Measurements from ENCODE around the gene RANBP10.

Gene RANBP10

DNA sequence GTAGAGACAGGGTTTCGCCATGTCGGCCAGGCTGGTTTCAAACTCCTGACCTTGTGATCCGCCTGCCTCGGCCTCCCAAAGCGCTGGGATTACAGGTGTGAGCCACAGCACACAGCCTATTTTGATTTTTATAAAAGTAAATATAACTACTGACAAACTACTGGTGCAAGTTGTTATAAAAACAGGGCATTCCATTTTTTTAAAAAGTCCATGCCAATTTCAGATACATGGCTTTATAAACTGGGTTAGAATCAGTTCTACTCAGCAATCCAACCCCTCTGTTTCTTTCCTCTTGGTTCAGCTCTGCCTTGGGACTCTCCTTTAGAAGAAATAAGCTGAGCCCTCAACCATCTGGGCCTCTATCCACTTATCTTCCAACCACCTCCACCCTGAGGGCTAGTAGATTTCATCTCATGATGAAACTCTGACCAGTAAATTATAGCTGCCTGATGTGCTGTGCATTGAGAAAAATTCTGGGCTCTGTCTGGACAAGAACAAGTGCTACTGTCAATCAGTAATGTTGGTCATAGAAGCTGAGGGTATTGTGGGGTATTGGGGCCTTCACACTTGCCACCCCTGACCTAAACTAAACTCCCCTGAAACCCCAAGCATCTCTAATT is 10.2 kb downstream of the RANBP10 start:
- Histone ChIP-seq H3K27ac (replicated peaks) (no peak overlapping the region), H3K27me3 (ENCODE audit: insufficient read depth, poor library complexity, severe bottlenecking) (no peaks in the 10 kb centered on the region), H3K4me3 (replicated peaks; ENCODE audit: insufficient read depth, low read length) (no peak overlapping the region)
- TF ChIP-seq GABPA (IDR thresholded peaks at IDR 0.05; ENCODE audit: low read depth) (no peak), POLR2AphosphoS5 (IDR thresholded peaks at IDR 0.05; ENCODE audit: low read depth) (no peak)
- DNase-seq (ENCODE audit: low read depth in 1 of 2, low spot score in 1 of 2): no peak

DNA sequence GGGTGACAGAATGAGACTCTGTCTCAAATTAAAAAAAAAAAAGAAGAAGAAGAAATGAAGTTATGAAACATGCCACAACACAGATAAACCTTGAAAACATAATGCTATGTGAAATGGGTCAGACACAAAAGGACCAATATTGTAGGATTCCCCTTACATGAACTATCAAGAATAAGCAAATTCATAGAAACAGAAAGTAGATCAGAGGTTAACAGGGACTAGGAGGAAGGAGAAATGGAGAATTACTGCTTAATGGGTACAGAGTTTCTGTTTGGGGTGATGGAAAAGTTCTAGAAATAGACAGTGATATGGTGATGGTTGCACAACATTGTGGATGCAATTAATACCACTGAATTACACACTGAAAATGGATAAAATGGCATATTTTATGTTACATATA is 16.3 kb downstream of the RANBP10 start:
- no peak for DNase-seq (ENCODE audit: low read depth in 1 of 2, low spot score in 1 of 2)
- TF ChIP-seq SPI1 (IDR thresholded peaks at IDR 0.05; ENCODE audit: borderline replicate concordance, low read depth): no peak
- TF ChIP-seq POLR2AphosphoS5 (IDR thresholded peaks at IDR 0.05; ENCODE audit: low read depth): no peak
- no peak for TF ChIP-seq GABPA (IDR thresholded peaks at IDR 0.05; ENCODE audit: low read depth)
- TF ChIP-seq, protein P1, sequence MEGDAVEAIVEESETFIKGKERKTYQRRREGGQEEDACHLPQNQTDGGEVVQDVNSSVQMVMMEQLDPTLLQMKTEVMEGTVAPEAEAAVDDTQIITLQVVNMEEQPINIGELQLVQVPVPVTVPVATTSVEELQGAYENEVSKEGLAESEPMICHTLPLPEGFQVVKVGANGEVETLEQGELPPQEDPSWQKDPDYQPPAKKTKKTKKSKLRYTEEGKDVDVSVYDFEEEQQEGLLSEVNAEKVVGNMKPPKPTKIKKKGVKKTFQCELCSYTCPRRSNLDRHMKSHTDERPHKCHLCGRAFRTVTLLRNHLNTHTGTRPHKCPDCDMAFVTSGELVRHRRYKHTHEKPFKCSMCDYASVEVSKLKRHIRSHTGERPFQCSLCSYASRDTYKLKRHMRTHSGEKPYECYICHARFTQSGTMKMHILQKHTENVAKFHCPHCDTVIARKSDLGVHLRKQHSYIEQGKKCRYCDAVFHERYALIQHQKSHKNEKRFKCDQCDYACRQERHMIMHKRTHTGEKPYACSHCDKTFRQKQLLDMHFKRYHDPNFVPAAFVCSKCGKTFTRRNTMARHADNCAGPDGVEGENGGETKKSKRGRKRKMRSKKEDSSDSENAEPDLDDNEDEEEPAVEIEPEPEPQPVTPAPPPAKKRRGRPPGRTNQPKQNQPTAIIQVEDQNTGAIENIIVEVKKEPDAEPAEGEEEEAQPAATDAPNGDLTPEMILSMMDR (IDR thresholded peaks at IDR 0.05; ENCODE audit: insufficient read depth, low read length): no peak
- no peak for TF ChIP-seq REST (IDR thresholded peaks at IDR 0.05; ENCODE audit: insufficient replicate concordance, low read depth)
- Histone ChIP-seq H3K27ac (replicated peaks) (no peak overlapping the region), H3K4me3 (replicated peaks; ENCODE audit: insufficient read depth, low read length) (no peak overlapping the region), H3K27me3 (ENCODE audit: insufficient read depth, poor library complexity, severe bottlenecking) (no peaks in the 10 kb centered on the region)

DNA sequence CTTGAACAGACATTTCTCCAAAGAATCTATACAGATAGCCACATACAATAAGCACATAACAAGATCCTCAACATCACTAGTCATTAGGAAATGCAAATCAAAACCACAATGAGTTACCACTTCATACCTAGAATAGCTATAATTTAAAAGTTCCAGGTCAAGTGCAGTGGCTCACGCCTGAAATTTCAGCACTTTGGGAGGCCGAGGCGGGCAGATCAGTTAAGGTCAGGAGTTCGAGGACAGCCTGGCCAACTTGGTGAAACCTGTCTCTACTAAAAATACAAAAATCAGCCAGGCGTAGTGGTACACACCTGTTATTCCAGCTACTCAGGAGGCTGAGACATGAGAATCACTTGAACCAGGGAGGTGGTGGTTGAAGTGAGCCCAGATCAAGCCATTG is 19.9 kb downstream of the RANBP10 start:
- no peak for TF ChIP-seq SPI1 (IDR thresholded peaks at IDR 0.05; ENCODE audit: borderline replicate concordance, low read depth)
- TF ChIP-seq GABPA (IDR thresholded peaks at IDR 0.05; ENCODE audit: low read depth): no peak
- no peak for TF ChIP-seq REST (IDR thresholded peaks at IDR 0.05; ENCODE audit: insufficient replicate concordance, low read depth)
- TF ChIP-seq, protein P1 (IDR thresholded peaks at IDR 0.05; ENCODE audit: insufficient read depth, low read length): no peak
- TF ChIP-seq POLR2AphosphoS5 (IDR thresholded peaks at IDR 0.05; ENCODE audit: low read depth): no peak
- no peak for DNase-seq (ENCODE audit: low read depth in 1 of 2, low spot score in 1 of 2)
- no peaks in the 10 kb centered on the region for H3K27me3 ChIP-seq (ENCODE audit: insufficient read depth, poor library complexity, severe bottlenecking)
- H3K4me3 ChIP-seq (replicated peaks; ENCODE audit: insufficient read depth, low read length): no peak overlapping the region
- H3K27ac ChIP-seq (replicated peaks): no peak overlapping the region

GRCh38 chr16:67783353-67783725 is 23.0 kb downstream of the RANBP10 start:
- no peak overlapping the region for H3K4me3 ChIP-seq (replicated peaks; ENCODE audit: insufficient read depth, low read length)
- H3K27me3 ChIP-seq (ENCODE audit: insufficient read depth, poor library complexity, severe bottlenecking): no peaks in the 10 kb centered on the region
- DNase-seq (ENCODE audit: low read depth in 1 of 2, low spot score in 1 of 2): no peak
- no peak for TF ChIP-seq GABPA (IDR thresholded peaks at IDR 0.05; ENCODE audit: low read depth)
- TF ChIP-seq, protein P1 (IDR thresholded peaks at IDR 0.05; ENCODE audit: insufficient read depth, low read length): no peak
- no peak for TF ChIP-seq POLR2AphosphoS5 (IDR thresholded peaks at IDR 0.05; ENCODE audit: low read depth)
- TF ChIP-seq SPI1 (IDR thresholded peaks at IDR 0.05; ENCODE audit: borderline replicate concordance, low read depth): no peak
- no peak for TF ChIP-seq REST (IDR thresholded peaks at IDR 0.05; ENCODE audit: insufficient replicate concordance, low read depth)
- H3K27ac ChIP-seq (replicated peaks): no peak overlapping the region

Data from HL-60 (cell line).